NCI-H510A (cell line): ENCODE results near the gene DNLZ.

ENCODE experiments used
- DNase-seq: peaks from one replicate; lab custom pipeline; 2025; lab: John Stamatoyannopoulos, UW

Gene DNLZ

GRCh38 chr9:136395345-136396218 lies 32.0 kb upstream of the DNLZ start:
- no peak for DNase-seq

GRCh38 chr9:136395020-136395340 lies 31.4 kb upstream of the DNLZ start:
- DNase-seq = no peak

- no peak for DNase-seq
These were observed 30.9 kb upstream of the DNLZ start for GRCh38 chr9:136394312-136395019.

GRCh38 chr9:136393531-136393930 lies 30.0 kb upstream of the DNLZ start:
- DNase-seq = no peak

- DNase-seq = no peak
These were observed 29.2 kb upstream of the DNLZ start for GRCh38 chr9:136392538-136393449.

GRCh38 chr9:136391737-136392537 lies 28.4 kb upstream of the DNLZ start:
- no peak for DNase-seq

GRCh38 chr9:136389396-136389795 lies 25.9 kb upstream of the DNLZ start:
- no peak for DNase-seq

- DNase-seq = no peak
These were observed 23.7 kb upstream of the DNLZ start for GRCh38 chr9:136387217-136387616.

GRCh38 chr9:136386018-136386417 lies 22.5 kb upstream of the DNLZ start:
- no peak for DNase-seq

- no peak for DNase-seq
These were observed 21.5 kb upstream of the DNLZ start for GRCh38 chr9:136385015-136385414.

GRCh38 chr9:136383436-136383835 lies 19.9 kb upstream of the DNLZ start:
- DNase-seq = no peak

GRCh38 chr9:136381966-136382513 lies 18.5 kb upstream of the DNLZ start:
- no peak for DNase-seq

- no peak for DNase-seq
These were observed 17.8 kb upstream of the DNLZ start for GRCh38 chr9:136381311-136381710.

- no peak for DNase-seq
These were observed 16.8 kb upstream of the DNLZ start for GRCh38 chr9:136380381-136380780.

- no peak for DNase-seq
These were observed 16.3 kb upstream of the DNLZ start for GRCh38 chr9:136379891-136380290.

- DNase-seq = no peak
These were observed 15.9 kb upstream of the DNLZ start for GRCh38 chr9:136379401-136379800.

GRCh38 chr9:136379003-136379287 lies 15.4 kb upstream of the DNLZ start:
- no peak for DNase-seq

GRCh38 chr9:136378170-136379002 lies 14.8 kb upstream of the DNLZ start:
- no peak for DNase-seq

GRCh38 chr9:136377341-136378169 lies 14.0 kb upstream of the DNLZ start:
- DNase-seq = no peak

- no peak for DNase-seq
These were observed 12.9 kb upstream of the DNLZ start for GRCh38 chr9:136376457-136376856.
